Esophagus muscularis mucosa (tissue), 4 donors: Measurements from ENCODE around the gene TXK. TPM values are rescaled to one million over a fixed set of nuclear protein-coding genes. Genes with fewer than 3 reads are reported as not detected.

Experiments used
- DNase-seq: peaks from one replicate; pipeline ENCODE4 v3.0.0-alpha.2; 2017; ENCODE audit errors: extremely low spot score
- H3K27ac ChIP-seq, 4 donors: fragments of 200-600 bp; sonication (generic); replicated peaks in 1 of 4; 1 replicate in 3 of 4; 2 replicates in 1 of 4; pipeline ENCODE4 v1.5.1; 2016 to 2019; ENCODE audit warnings: mild to moderate bottlenecking in 1 of 4
- H3K27me3 ChIP-seq, 4 donors: fragments of 200-600 bp; sonication (generic); one replicate each; pipeline versions ENCODE4 v1.5.1 to v1.6.0; 2016 to 2019
- H3K36me3 ChIP-seq, 4 donors: fragments of 200-600 bp; sonication (generic); one replicate each; pipeline ENCODE4 v1.5.1; 2016 to 2019
- H3K4me1 ChIP-seq, 4 donors: fragments of 200-600 bp; sonication (generic); one replicate each; pipeline ENCODE4 v1.5.1; 2016 to 2019
- H3K4me3 ChIP-seq, 4 donors: fragments of 200-600 bp; sonication (generic); 1 replicate in 2 of 4; 2 replicates in 2 of 4; pipeline ENCODE4 v1.5.1; 2016 to 2019; ENCODE audit warnings: mild to moderate bottlenecking in 4 of 4, moderate library complexity in 1 of 4
- H3K9me3 ChIP-seq, 4 donors: fragments of 200-600 bp; sonication (generic); 1 replicate in 3 of 4; 2 replicates in 1 of 4; pipeline ENCODE4 v1.5.1; 2016 to 2019
- EP300 ChIP-seq: sonication (generic); formaldehyde crosslinking; IDR thresholded peaks from one replicate; pipeline ENCODE4 v1.6.1; 2017; ENCODE audit warnings: antibody characterized with exemption
- POLR2A ChIP-seq: fragments of 450-650 bp; IDR thresholded peaks from one replicate; pipeline ENCODE4 v1.6.1; 2017; ENCODE audit warnings: antibody characterized with exemption, moderate library complexity, mild to moderate bottlenecking, low read depth
- POLR2AphosphoS5 ChIP-seq, 2 donors: sonication (generic); formaldehyde crosslinking; IDR thresholded peaks; one replicate each; pipeline ENCODE4 v1.6.1; 2017; ENCODE audit warnings: antibody characterized with exemption in 2 of 2
- WGBS: methylation state at CpG from one replicate; pipeline ENCODE4 v1.1.5; 2018; 5-methylcytosine and 5-hydroxymethylcytosine counted together
- intact Hi-C: fragments of 100-400 bp; cut with DNase I; formaldehyde crosslinking; loops from one replicate; pipeline ENCODE4 v1.15.1; 2023
- total RNA-seq, 4 donors: library from RNA; depleted of rRNA; stranded (reverse); fragments of >200 nt; gene quantifications; one replicate each; pipeline versions ENCODE4 v1.1.0 to v1.2.1, GENCODE V29; 2016
- TF ChIP-seq, protein P1 (sequence below), 3 experiments: fragments of 200-600 bp in 2 of 3; fragments of 450-650 bp in 1 of 3; sonication (generic) in 2 of 3; IDR thresholded peaks; one replicate each; pipeline ENCODE4 v1.5.1; 2017 to 2019; ENCODE audit warnings: antibody characterized with exemption in 3 of 3, mild to moderate bottlenecking in 2 of 3, moderate library complexity in 1 of 3

Gene TXK
- total RNA-seq, 4 donors from 2014 or later, result 0.92 to 2.1 (median 1.1) TPM

DNA sequence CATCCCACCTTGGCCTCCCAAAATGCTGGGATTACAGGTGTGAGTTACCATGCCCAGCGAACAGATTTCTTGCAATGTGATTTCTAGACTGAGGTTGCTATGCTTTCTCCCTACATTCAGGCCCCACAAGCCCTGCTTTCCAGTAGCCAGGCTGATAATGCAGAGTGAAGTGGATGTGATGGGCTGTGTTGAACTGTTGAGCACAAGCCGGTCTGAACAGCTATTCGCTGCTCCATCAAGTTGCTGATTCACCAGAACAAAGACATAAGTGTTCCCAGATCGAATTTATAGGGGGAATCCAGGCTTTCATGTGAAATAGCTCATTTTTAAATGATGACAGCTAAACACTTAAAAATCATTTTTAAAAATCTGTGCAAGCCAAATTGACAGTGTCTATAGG, 109.5 kb downstream of the TXK start:
- intact Hi-C loops, result no loop called here
- no peak for DNase-seq
- TF ChIP-seq POLR2AphosphoS5 (IDR thresholded peaks at IDR 0.05) (no peak), POLR2A (no peak)
- TF ChIP-seq, protein P1, sequence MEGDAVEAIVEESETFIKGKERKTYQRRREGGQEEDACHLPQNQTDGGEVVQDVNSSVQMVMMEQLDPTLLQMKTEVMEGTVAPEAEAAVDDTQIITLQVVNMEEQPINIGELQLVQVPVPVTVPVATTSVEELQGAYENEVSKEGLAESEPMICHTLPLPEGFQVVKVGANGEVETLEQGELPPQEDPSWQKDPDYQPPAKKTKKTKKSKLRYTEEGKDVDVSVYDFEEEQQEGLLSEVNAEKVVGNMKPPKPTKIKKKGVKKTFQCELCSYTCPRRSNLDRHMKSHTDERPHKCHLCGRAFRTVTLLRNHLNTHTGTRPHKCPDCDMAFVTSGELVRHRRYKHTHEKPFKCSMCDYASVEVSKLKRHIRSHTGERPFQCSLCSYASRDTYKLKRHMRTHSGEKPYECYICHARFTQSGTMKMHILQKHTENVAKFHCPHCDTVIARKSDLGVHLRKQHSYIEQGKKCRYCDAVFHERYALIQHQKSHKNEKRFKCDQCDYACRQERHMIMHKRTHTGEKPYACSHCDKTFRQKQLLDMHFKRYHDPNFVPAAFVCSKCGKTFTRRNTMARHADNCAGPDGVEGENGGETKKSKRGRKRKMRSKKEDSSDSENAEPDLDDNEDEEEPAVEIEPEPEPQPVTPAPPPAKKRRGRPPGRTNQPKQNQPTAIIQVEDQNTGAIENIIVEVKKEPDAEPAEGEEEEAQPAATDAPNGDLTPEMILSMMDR (IDR thresholded peaks at IDR 0.05), result no peak
- Histone ChIP-seq H3K9me3 (no peaks in the 10 kb centered on the region), H3K4me1 (peaks cover 0 to 2% (median 0%) of the 10 kb centered on the region in 4 donors), H3K27ac (no peak overlapping the region), H3K36me3 (no peaks in the 10 kb centered on the region), H3K27me3 (no peaks in the 10 kb centered on the region), H3K4me3 (no peak overlapping the region)
- 67% methylated on average over 4 of the region's 4 CpGs for WGBS

DNA sequence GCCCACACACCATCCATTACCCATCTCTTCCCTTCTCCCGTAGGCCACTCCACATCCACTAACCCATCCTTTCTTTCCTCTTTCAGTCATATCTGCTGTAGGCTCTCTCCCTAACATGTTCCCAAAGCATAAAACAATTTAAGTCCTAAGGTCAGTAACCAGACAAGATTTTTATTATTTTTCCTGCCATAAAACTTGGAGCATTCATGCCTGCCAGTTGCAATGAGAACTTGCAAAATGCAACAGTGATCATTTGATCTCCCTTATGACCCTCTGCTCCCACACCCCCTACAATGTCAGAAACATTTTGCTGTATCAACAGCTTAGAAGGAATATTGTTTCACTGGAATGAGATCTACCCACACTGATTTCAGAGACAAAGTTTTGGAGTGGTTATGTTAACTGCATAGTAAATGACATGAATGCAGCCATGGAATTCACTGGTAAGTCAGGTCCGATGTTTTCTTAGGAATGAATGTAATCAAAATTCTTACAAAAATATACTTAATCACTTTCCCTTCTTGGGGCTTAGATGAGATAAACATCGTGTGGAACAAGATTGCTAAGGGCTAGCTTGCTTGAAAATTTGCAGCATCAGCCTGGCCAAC, 111.8 kb downstream of the TXK start:
- Histone ChIP-seq H3K27ac (no peak overlapping the region), H3K36me3 (no peaks in the 10 kb centered on the region), H3K4me1 (peaks cover 2 to 3% (median 3%) of the 10 kb centered on the region in 4 donors), H3K27me3 (peaks cover 0 to 9% (median 2%) of the 10 kb centered on the region in 4 donors), H3K4me3 (no peak overlapping the region), H3K9me3 (no peaks in the 10 kb centered on the region)
- intact Hi-C loops, result no loop called here
- DNase-seq, result no peak
- 67% methylated on average over 3 of the region's 3 CpGs for WGBS
- TF ChIP-seq POLR2AphosphoS5 (IDR thresholded peaks at IDR 0.05) (no peak), EP300 (no peak), POLR2A (no peak)
- TF ChIP-seq, protein P1 (IDR thresholded peaks at IDR 0.05), result no peak

DNA sequence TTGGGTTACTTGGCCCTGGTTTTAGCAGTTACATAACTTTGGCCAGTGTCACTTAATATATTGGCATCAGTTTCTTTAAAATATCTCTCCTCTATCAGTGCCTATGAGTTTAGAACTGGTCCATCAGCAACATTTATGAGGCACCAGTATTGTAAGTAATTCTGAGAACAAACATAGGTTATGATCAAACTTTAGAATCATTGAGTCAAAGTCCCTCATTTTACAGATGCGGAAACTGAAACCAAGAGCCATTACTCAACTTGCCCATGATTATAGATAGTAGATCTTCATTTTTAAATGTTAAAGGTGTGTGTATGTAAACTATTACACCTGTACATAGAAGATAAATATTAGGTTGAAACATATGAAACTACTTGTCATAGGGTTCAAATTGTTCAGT, 113.0 kb downstream of the TXK start:
- no peak overlapping the region for H3K4me3 ChIP-seq
- no peaks in the 10 kb centered on the region for H3K9me3 ChIP-seq
- no peak overlapping the region for H3K27ac ChIP-seq
- no peaks in the 10 kb centered on the region for H3K36me3 ChIP-seq
- peaks cover 0 to 21% (median 6%) of the 10 kb centered on the region in 4 donors for H3K27me3 ChIP-seq
- intact Hi-C loops, result no loop called here
- WGBS, result 97% methylated on average over 1 of the region's 1 CpG
- TF ChIP-seq, protein P1 (IDR thresholded peaks at IDR 0.05), result no peak
- TF ChIP-seq POLR2AphosphoS5 (IDR thresholded peaks at IDR 0.05), result no peak
- no peak for TF ChIP-seq POLR2A
- no peak for TF ChIP-seq EP300
- no peak for DNase-seq
- H3K4me1 ChIP-seq, result peaks cover 4 to 15% (median 14%) of the 10 kb centered on the region in 4 donors

DNA sequence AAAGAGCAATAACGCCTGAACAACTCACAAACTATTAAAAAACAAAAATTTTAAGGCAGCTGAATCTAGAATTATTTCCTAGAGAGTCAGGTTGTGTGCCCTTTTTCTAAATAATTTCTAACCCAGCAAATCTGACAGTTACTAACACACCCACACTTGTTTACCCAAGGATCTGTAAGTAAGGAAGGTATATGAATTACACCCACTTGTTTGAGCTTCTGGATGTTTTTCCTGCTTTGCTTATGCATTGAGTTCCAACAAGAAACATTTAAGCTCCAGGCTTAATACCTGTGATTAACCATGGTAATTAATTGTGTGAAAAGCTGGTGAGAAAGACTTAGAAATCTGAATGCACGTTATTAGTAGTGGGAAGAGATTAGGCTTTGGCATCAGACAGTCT, 115.9 kb downstream of the TXK start:
- intact Hi-C loops, result loop anchor here (5.0 kb wide), 1 partner anchor 64 kb away; no protein-coding TSS in a partner anchor
- Histone ChIP-seq H3K36me3 (no peaks in the 10 kb centered on the region), H3K27me3 (peaks cover 0 to 36% (median 6%) of the 10 kb centered on the region in 4 donors), H3K4me3 (no peak overlapping the region), H3K27ac (no peak overlapping the region), H3K4me1 (peaks cover 6 to 19% (median 18%) of the 10 kb centered on the region in 4 donors), H3K9me3 (no peaks in the 10 kb centered on the region)
- WGBS, result 62% methylated on average over 2 of the region's 2 CpGs
- DNase-seq, result no peak
- no peak for TF ChIP-seq POLR2A
- TF ChIP-seq POLR2AphosphoS5 (IDR thresholded peaks at IDR 0.05), result no peak
- TF ChIP-seq EP300, result no peak
- TF ChIP-seq, protein P1 (IDR thresholded peaks at IDR 0.05), result no peak
